ENCODE measurements around the gene CCL3.

The CCL3 gene

DNA sequence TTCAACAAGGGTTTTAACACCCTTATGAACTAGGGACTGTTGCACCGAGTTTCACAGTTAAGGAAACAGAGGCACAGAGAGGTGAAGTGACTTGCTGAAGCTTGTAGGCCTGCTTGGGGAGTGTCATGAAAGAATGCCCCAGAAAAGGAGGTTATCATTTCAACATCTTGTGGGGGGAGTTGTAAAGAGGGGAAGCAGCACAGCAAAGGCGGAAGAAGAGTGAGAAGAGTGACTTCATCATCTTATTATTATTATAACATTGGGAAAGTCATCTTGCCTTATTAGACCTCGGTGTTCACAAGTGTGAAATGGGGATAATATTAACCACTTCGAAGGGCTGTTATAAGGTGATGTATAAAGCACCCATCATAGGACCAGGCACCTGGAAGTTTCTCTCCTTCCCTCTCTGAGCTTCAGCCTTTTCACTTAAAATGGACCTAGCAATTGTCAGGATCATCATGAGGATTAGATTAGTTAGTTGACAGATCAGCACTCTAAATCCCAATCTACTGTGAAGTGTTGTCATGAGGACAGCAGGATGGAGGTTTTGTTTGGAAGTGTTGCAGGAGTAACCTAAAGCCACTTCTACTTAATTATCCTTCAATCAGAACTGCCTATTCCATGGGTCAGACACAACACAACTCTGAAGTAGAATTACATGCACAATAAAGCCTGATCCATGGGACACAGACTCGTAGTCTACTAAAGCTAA lies 16.0 kb upstream of the CCL3 start:
- TF ChIP-seq MYNN (tag by site-specific recombination; IDR thresholded peaks at IDR 0.05; ENCODE audit: borderline replicate concordance), result no peak
- no peak for TF ChIP-seq ZNF837 (tag by site-specific recombination; IDR thresholded peaks at IDR 0.05)
- TF ChIP-seq, protein P1, sequence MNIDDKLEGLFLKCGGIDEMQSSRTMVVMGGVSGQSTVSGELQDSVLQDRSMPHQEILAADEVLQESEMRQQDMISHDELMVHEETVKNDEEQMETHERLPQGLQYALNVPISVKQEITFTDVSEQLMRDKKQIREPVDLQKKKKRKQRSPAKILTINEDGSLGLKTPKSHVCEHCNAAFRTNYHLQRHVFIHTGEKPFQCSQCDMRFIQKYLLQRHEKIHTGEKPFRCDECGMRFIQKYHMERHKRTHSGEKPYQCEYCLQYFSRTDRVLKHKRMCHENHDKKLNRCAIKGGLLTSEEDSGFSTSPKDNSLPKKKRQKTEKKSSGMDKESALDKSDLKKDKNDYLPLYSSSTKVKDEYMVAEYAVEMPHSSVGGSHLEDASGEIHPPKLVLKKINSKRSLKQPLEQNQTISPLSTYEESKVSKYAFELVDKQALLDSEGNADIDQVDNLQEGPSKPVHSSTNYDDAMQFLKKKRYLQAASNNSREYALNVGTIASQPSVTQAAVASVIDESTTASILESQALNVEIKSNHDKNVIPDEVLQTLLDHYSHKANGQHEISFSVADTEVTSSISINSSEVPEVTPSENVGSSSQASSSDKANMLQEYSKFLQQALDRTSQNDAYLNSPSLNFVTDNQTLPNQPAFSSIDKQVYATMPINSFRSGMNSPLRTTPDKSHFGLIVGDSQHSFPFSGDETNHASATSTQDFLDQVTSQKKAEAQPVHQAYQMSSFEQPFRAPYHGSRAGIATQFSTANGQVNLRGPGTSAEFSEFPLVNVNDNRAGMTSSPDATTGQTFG (tag by site-specific recombination; IDR thresholded peaks at IDR 0.05; ENCODE audit: borderline replicate concordance), result no peak
- no peak for TF ChIP-seq OVOL3 (tag by site-specific recombination; IDR thresholded peaks at IDR 0.05)
- TF ChIP-seq ZNF423 (tag by site-specific recombination; IDR thresholded peaks at IDR 0.05), result no peak
- no peak for TF ChIP-seq GLI2 (tag by site-specific recombination; IDR thresholded peaks at IDR 0.05; ENCODE audit: borderline replicate concordance, low read depth)
- TF ChIP-seq SP3 (tag by site-specific recombination; IDR thresholded peaks at IDR 0.05), result no peak
- TF ChIP-seq ZNF26 (tag by site-specific recombination; IDR thresholded peaks at IDR 0.05), result no peak
- no peak for TF ChIP-seq ZFP41 (tag by site-specific recombination; IDR thresholded peaks at IDR 0.05; ENCODE audit: borderline replicate concordance)
- no peak for TF ChIP-seq ZNF707 (tag by site-specific recombination; IDR thresholded peaks at IDR 0.05)
- no peak for TF ChIP-seq ZNF341 (tag by site-specific recombination; IDR thresholded peaks at IDR 0.05; ENCODE audit: low read depth)
- TF ChIP-seq ZNF184 (tag by site-specific recombination; IDR thresholded peaks at IDR 0.05), result no peak
- no peak for TF ChIP-seq ZNF175 (tag by site-specific recombination; IDR thresholded peaks at IDR 0.05)
- H3K27ac ChIP-seq (ENCODE audit: extremely low read depth, low read depth, low read length), result no peak overlapping the region
- ChIA-PET CTCF (interaction anchor here (1.3 to 1.9 kb wide), 2 partner anchors 10 to 43 kb away, joined by 4 to 9 read pairs; no protein-coding TSS in a partner anchor), POLR2A (no interaction called here)
- H3K9me3 ChIP-seq (ENCODE audit: control insufficient read depth, insufficient read depth, low read depth, low read length), result no peaks in the 10 kb centered on the region
- H3K4me1 ChIP-seq (ENCODE audit: control insufficient read depth, insufficient read depth, low read length), result no peaks in the 10 kb centered on the region
- no peaks in the 10 kb centered on the region for H3K36me3 ChIP-seq (ENCODE audit: control insufficient read depth in 2 of 2, insufficient read depth in 1 of 2, low read length in 2 of 2)
- no peak overlapping the region for H3K4me3 ChIP-seq (ENCODE audit: low read depth, low read length)

DNA sequence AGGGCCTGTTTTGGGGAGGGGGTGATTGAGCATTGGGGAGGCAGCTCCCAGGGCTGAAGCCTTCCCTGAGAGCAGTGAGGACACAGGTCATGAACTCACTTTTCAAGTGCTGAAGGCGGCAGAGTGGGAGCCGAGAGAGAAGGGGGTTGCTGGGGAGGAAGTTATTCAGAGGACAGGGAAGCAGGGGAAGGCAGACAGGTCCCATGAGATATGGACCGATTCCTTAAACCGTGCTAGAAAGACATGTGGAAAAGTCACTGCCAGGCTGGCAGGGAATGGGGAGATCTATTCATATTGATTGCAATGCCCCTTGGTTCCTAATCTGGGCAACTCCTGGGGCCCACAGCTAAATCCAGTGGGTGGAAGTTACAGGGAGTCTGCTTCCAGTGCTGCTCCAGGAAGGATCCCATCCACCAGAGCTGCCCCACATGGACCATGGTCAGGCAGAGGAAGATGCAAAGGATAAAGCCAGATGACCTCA lies 14.8 kb upstream of the CCL3 start:
- ChIA-PET POLR2A (no interaction called here), CTCF (interaction anchor here (0.7 kb wide), 1 partner anchor 28 kb away, joined by 3 read pairs; no protein-coding TSS in a partner anchor)
- H3K9me3 ChIP-seq (ENCODE audit: control insufficient read depth, insufficient read depth, low read depth, low read length), result no peaks in the 10 kb centered on the region
- H3K27ac ChIP-seq (ENCODE audit: extremely low read depth, low read depth, low read length), result no peak overlapping the region
- no peaks in the 10 kb centered on the region for H3K4me1 ChIP-seq (ENCODE audit: control insufficient read depth, insufficient read depth, low read length)
- H3K4me3 ChIP-seq (ENCODE audit: low read depth, low read length), result no peak overlapping the region
- H3K36me3 ChIP-seq (ENCODE audit: control insufficient read depth in 2 of 2, insufficient read depth in 1 of 2, low read length in 2 of 2), result no peaks in the 10 kb centered on the region
- TF ChIP-seq ZFP37 (tag by site-specific recombination; IDR thresholded peaks at IDR 0.05), result no peak
- TF ChIP-seq, protein P2, sequence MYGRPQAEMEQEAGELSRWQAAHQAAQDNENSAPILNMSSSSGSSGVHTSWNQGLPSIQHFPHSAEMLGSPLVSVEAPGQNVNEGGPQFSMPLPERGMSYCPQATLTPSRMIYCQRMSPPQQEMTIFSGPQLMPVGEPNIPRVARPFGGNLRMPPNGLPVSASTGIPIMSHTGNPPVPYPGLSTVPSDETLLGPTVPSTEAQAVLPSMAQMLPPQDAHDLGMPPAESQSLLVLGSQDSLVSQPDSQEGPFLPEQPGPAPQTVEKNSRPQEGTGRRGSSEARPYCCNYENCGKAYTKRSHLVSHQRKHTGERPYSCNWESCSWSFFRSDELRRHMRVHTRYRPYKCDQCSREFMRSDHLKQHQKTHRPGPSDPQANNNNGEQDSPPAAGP (tag by site-specific recombination; IDR thresholded peaks at IDR 0.05), result no peak
- TF ChIP-seq ZBTB48 (tag by site-specific recombination; IDR thresholded peaks at IDR 0.05), result no peak
- TF ChIP-seq KLF16 (tag by site-specific recombination; IDR thresholded peaks at IDR 0.05), result no peak
- TF ChIP-seq TSHZ1 (tag by site-specific recombination; IDR thresholded peaks at IDR 0.05; ENCODE audit: borderline replicate concordance), result no peak
- TF ChIP-seq ZEB2 (tag by site-specific recombination; IDR thresholded peaks at IDR 0.05), result no peak
- no peak for TF ChIP-seq ZNF174 (tag by site-specific recombination; IDR thresholded peaks at IDR 0.05)
- TF ChIP-seq ZNF112 (tag by site-specific recombination; IDR thresholded peaks at IDR 0.05), result no peak
- no peak for TF ChIP-seq ZNF280C (tag by site-specific recombination; IDR thresholded peaks at IDR 0.05)
- TF ChIP-seq ZNF155 (tag by site-specific recombination; IDR thresholded peaks at IDR 0.05), result no peak
- TF ChIP-seq ZNF768 (tag by site-specific recombination; IDR thresholded peaks at IDR 0.05), result no peak

Data from HEK293 (cell line).